ENCODE measurements around the gene JAKMIP2. TPM values are rescaled to one million over a fixed set of nuclear protein-coding genes. Genes with fewer than 3 reads are reported as not detected.

The JAKMIP2 gene
- total RNA-seq, 4 donors from 2014 or later, result 0.09 to 2.9 (median 0.18) TPM; not detected in 1

GRCh38 chr5:147673266-147673665 lies 109.3 kb downstream of the JAKMIP2 start:
- no peaks in the 10 kb centered on the region for H3K9me3 ChIP-seq
- no peaks in the 10 kb centered on the region for H3K4me1 ChIP-seq
- no peaks in the 10 kb centered on the region for H3K36me3 ChIP-seq
- no peak for TF ChIP-seq CTCF (IDR thresholded peaks at IDR 0.05)
- no peak for TF ChIP-seq POLR2A (IDR thresholded peaks at IDR 0.05)
- H3K27me3 ChIP-seq, result peaks cover 0 to 34% (median 0%) of the 10 kb centered on the region in 4 donors
- 46 to 88% methylated on average over 3 of the region's 3 CpGs for WGBS, 2 donors
- no peak overlapping the region for H3K4me3 ChIP-seq
- no peak overlapping the region for H3K27ac ChIP-seq
- DNase-seq, result no peak
- intact Hi-C loops (cut with DNase I), result no loop called here

- H3K36me3 ChIP-seq, result no peaks in the 10 kb centered on the region
- TF ChIP-seq CTCF (IDR thresholded peaks at IDR 0.05) (no peak), POLR2A (IDR thresholded peaks at IDR 0.05) (no peak)
- DNase-seq, result no peak
- 76 to 94% methylated on average over 4 to 5 of the region's 6 CpGs for WGBS, 2 donors
- no peak overlapping the region for H3K4me3 ChIP-seq
- H3K4me1 ChIP-seq, result no peaks in the 10 kb centered on the region
- intact Hi-C loops (cut with DNase I), result no loop called here
- H3K27me3 ChIP-seq, result peaks cover 0 to 22% (median 0%) of the 10 kb centered on the region in 4 donors
- H3K27ac ChIP-seq, result no peak overlapping the region
- H3K9me3 ChIP-seq, result no peaks in the 10 kb centered on the region
Measured at GRCh38 chr5:147671365-147671764, 111.2 kb downstream of the JAKMIP2 start.

- intact Hi-C loops (cut with DNase I), result no loop called here
- H3K4me1 ChIP-seq, result no peaks in the 10 kb centered on the region
- TF ChIP-seq CTCF (IDR thresholded peaks at IDR 0.05) (no peak), POLR2A (IDR thresholded peaks at IDR 0.05) (no peak)
- H3K9me3 ChIP-seq, result no peaks in the 10 kb centered on the region
- 67 to 84% methylated on average over 1 of the region's 1 CpG for WGBS, 2 donors
- peaks cover 0 to 17% (median 0%) of the 10 kb centered on the region in 4 donors for H3K27me3 ChIP-seq
- DNase-seq, result no peak
- no peaks in the 10 kb centered on the region for H3K36me3 ChIP-seq
- H3K27ac ChIP-seq, result no peak overlapping the region
- no peak overlapping the region for H3K4me3 ChIP-seq
Measured at GRCh38 chr5:147670815-147671214, 111.7 kb downstream of the JAKMIP2 start.

- H3K4me1 ChIP-seq, result no peaks in the 10 kb centered on the region
- intact Hi-C loops (cut with DNase I), result no loop called here
- no peaks in the 10 kb centered on the region for H3K9me3 ChIP-seq
- H3K27me3 ChIP-seq, result peaks cover 0 to 16% (median 0%) of the 10 kb centered on the region in 4 donors
- no peaks in the 10 kb centered on the region for H3K36me3 ChIP-seq
- no peak overlapping the region for H3K27ac ChIP-seq
- WGBS, 2 donors, result 44 to 50% methylated on average over 8 to 9 of the region's 9 CpGs
- no peak for DNase-seq
- no peak overlapping the region for H3K4me3 ChIP-seq
- no peak for TF ChIP-seq CTCF (IDR thresholded peaks at IDR 0.05)
- no peak for TF ChIP-seq POLR2A (IDR thresholded peaks at IDR 0.05)
Measured at GRCh38 chr5:147669169-147669869, 113.2 kb downstream of the JAKMIP2 start.

- Histone ChIP-seq H3K27ac (no peak overlapping the region), H3K4me3 (no peak overlapping the region), H3K36me3 (no peaks in the 10 kb centered on the region), H3K27me3 (peaks cover 0 to 17% (median 0%) of the 10 kb centered on the region in 4 donors), H3K9me3 (no peaks in the 10 kb centered on the region), H3K4me1 (no peaks in the 10 kb centered on the region)
- WGBS, 2 donors, result 75 to 90% methylated on average over 2 of the region's 2 CpGs
- DNase-seq, result no peak
- intact Hi-C loops (cut with DNase I), result no loop called here
- TF ChIP-seq POLR2A (IDR thresholded peaks at IDR 0.05) (no peak), CTCF (IDR thresholded peaks at IDR 0.05) (no peak)
Measured at GRCh38 chr5:147668385-147668784, 114.1 kb downstream of the JAKMIP2 start.
